NCI-H187 (cell line): Measurements from ENCODE around the gene HDAC9.
A peak's percentile ranks its signal among the peaks of the same experiment; 100 is the strongest.

Experiments
- DNase-seq, 2 experiments: peaks; one replicate each; lab custom pipeline; 2025; lab: John Stamatoyannopoulos, UW

Gene HDAC9

DNA sequence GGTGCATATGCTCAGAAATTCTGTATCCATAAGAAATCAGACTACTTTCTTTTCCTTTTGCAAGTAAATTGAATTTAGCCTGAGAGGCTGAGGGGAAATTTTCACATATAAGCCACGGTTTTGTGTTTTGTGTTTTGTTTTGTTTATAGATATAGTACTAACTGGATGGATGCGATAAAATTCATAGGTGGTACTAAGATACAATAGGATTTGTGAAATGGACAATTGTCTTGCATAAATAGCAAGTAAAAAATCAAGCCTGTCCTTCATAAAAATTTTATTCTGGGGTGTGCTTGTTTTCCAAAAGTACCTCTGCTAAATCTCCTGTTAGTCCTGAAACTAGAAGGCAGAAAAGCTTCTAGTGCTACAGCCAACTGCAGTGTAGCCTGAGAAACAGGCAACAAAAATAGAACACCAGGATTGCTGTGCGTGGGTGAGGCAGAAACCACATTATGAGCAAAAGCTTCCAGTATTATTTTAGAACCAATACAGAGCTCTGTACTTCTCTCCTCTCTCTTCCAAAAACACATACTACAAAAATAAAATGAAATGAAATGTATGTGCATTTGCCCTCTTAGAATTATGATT lies 634 bp upstream of the HDAC9 start:
- peak in 1 of 2 experiments; percentile 87 for DNase-seq

GRCh38 chr7:18496341-18496700 lies 772 bp downstream of the HDAC9 start:
- no peak for DNase-seq

DNA sequence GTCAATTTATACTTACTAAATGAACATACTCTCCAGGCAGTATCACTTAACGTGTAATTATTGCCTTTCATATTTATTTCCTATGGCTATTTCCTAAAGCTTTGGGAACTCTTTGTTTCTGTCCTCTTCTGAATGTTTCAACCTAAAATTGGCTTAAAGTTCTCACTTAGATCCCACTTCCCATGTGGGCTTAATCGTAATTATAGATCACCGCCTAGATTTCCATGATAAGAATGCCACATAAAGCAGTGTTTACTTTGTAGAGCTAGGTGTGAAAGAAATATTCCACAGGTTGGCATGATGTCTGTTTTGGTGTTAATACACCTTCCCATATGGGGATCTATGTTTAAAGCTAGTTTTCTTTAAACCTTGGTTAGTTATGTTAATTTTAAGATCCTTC lies 1.5 kb downstream of the HDAC9 start:
- DNase-seq: no peak

DNA sequence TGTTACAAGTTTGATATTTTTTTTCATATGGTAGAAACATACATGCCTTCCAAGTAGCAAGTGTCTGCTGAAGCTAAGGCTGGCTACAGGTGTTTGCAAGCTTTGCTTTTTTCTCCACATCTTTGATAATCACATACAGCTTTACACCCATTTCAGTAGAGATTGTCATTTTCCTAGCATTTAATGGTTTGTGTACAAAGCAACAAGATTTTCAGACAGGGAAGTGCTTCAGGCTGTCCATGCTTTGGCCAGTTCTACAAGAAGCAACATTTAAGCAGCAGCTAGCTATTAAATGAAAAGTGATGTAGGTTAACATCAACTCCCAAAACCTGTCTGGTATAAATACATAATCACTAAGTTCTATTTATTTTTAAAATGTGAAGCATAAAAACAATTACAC lies 2.3 kb downstream of the HDAC9 start:
- no peak for DNase-seq

DNA sequence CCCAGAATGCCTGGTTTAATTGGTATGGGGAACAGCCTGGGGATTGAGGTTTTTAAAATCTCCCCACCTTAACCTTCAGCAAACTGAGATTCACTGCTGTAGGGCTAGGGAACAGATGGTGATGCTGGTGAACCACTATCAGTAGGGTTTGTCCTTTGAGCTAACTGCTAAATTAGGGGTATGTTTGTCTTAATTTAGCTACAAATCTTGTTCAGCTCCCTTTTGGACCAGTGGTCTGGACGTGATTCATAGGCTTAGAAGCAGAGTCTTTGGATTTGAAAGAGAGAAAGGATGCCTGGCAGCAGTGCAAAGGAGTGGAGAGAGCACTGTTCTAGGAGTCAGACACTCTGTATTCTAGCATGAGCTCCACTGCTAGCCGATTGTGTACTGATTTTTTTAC lies 2.8 kb downstream of the HDAC9 start:
- DNase-seq: no peak

GRCh38 chr7:18499407-18500177 lies 4.0 kb downstream of the HDAC9 start:
- DNase-seq: no peak

GRCh38 chr7:18503126-18503866 lies 7.7 kb downstream of the HDAC9 start:
- DNase-seq: no peak

GRCh38 chr7:18504965-18505364 lies 9.4 kb downstream of the HDAC9 start:
- no peak for DNase-seq

DNA sequence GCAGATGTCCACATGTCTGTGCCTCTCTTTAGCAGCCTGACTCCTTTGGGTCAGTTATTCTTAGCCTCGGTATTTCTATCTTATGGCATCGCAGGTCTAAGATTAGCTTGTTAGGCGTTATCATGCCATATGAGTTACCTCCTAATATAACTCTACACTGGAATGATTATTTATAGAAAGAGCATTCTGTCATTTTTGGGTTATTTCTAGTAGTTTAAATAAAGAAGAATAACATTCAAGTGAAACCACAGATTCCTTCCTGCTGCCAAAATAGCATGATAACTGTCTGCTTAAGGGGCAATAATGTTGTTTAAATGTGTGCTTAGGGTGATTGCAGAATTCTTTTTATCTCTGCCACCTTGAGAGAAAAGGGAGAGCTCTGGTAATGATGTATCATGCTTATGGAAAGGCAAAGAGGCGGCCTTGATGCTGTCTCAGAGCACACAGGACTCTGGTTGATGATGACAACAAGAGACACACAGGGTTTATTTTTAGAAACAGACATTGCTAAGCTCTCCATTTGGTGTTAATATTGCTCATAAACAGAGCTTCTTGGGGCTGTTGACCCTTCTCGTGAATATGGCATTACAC lies 10.4 kb downstream of the HDAC9 start:
- DNase-seq: no peak

DNA sequence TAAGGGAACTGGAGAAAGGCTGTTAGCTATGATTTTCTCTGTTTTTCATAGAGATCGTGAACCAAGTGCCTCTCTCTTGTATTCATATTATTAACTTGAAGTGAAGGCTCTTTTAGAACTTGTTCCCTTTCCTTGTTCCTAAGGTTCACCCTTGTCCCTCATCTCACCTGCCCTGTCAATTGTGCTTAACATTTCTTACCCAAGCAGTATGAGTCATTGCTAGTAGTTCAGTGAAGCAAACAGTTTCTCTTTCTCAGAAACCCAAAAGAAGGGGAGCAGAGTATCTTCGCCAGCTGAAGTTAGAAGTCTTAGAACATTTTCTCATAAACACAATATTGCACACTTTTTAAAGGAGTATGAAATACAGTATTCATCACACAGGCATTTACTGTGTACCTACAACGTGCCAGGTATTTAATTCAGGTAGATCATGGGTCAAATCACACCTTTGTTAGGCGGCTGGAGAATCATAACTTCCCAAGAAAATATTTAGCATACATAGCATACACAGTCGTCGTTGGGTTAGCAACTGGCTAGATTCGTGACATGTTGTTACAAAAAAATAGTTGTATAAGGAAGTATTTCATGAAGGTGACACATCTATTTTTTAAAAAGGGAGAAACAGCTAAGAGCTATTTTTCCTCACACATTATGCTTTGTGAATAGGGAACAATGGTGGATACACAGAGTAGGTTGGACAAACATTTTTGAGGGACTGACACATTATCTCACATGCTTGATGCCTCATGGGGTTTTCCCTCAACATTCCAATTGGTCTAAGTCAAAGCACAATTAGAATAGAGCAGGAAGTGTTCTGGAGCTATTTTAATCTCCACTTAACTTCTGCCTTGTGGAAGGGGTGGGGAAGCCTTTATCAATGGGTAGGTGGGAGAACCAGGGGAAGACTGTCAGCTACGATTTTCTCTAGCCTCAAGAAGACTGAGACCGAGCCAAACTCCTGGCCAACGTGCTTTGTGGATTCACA lies 13.2 kb downstream of the HDAC9 start:
- DNase-seq: no peak

DNA sequence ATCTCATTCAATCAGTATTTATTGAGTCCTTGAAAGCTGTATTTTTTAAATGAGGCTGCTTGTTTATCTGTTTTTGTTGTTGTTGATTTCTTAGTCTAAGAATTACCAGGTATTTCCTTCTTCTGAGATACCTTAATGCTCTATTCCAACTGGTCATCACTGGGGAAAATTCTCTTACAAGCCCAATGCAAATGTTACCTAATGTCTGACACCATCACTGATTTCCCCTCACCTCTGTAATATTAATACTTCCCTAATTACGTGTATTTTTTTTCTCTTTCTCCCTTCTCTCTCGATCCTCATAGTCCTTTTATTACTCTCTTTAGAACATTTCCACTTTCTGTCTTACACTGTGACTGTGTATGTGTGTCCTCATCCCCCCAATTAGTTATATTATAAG lies 13.9 kb downstream of the HDAC9 start:
- DNase-seq: no peak

DNA sequence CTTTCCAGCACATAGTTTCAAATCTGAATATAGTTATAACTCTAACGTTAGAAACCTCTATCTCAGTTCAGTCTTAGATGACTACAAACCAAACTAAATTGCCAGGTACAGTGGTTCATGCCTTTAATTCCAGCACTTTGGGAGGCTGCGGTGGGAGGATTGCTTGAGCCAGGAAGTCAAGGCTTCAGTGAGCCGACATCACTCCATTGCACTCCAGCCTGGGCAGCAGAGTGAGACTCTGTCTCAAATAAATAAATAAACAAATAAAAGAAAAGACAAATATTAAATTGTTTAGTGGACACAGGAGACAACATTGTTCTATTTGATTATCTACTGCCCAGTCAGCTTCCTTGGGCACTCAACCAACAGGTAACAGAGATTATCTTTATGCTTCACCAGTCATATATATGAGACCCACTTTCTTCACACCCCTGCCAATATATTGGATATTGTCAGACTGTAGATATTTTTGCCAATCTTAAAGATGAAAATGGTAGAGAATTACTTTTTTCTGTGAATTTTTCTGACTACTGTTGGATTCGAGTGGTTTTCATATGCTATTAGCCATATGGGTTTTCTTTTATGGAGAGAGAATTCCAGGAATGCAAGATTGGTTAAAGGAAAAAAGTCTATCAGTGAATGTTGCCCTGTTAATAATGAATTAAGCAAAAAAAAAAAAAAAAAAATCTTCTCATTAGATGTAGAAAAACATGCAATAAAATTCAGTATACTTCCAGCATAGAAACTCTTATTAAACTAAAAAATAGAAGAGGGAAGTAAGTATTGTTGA lies 16.0 kb downstream of the HDAC9 start:
- no peak for DNase-seq

DNA sequence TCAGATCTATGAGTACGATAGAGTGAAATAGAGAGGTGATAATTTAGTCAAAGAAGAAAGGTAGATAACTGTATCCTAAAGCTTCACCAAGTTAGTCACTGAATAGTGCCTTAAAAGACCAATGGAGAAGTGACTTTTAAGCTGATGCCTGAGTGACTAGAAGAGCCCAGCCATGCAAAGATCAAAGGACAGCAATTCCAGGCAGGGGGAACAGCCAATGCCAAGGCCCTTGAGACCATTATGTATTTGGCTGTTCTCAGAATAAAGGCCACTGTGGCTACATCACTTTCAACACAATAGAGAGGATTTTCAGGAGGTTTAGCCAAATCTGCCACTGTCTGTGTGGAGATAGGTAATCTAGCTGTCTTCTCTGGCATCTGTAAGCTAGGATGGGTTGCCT lies 17.8 kb downstream of the HDAC9 start:
- DNase-seq: no peak

GRCh38 chr7:18515067-18515466 lies 19.5 kb downstream of the HDAC9 start:
- no peak for DNase-seq

DNA sequence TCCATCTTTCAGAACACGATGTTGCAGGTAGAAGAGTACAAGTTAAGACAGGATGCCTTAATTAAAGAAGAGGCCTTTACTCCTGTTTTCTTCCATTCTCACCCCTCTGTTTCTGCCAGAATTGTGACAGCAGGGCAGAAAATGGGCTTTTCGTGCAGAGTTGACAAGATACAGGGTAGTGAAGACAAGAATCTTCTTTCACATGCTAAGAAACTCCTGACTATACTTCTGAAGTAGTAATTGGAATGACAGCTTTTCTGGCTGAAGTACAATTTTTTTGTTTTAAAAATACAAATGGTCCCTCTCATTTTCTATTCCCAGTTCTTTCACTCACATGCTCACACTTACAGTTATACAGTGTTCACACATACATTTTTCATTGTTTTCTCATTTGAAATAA lies 22.1 kb downstream of the HDAC9 start:
- no peak for DNase-seq

- DNase-seq: no peak
Measured at GRCh38 chr7:18518555-18518954, 23.0 kb downstream of the HDAC9 start.

DNA sequence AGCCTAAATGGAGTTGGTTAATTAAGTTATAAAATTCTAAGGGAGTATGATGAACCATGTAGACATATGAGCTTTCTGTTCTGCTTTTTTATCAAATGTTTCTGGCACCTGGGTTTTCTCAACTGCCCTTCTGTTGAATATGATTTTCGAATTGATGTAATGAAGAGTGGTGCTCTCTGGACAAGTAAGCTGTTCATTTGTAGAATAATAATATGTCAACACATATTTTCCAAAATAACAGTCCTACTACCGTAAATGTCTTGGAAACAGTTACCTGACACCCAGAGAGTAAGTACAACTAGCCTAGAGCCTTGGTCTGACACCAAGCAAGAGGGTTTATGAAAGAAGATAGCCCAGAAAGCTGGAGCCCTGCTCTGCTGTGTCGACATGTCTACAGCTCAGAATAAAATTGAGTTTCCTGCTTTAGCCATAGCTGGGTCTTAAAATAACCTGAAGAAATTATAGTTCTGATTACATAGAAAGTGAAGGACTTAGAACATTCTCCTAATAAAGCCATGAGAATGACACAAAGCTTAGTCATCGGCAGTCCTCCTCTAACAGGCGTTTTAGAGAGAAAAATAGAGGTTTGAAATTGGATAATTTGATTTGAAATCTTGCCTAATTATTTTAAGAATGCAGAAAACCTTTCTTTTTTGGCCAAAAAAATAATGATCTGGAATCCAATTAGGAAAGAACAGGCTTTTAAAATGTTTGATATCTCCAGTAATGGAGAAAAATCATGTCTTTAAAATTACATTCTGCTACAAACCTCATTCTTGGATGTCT lies 25.1 kb downstream of the HDAC9 start:
- DNase-seq: no peak

GRCh38 chr7:18521236-18521589 lies 25.7 kb downstream of the HDAC9 start:
- no peak for DNase-seq

DNA sequence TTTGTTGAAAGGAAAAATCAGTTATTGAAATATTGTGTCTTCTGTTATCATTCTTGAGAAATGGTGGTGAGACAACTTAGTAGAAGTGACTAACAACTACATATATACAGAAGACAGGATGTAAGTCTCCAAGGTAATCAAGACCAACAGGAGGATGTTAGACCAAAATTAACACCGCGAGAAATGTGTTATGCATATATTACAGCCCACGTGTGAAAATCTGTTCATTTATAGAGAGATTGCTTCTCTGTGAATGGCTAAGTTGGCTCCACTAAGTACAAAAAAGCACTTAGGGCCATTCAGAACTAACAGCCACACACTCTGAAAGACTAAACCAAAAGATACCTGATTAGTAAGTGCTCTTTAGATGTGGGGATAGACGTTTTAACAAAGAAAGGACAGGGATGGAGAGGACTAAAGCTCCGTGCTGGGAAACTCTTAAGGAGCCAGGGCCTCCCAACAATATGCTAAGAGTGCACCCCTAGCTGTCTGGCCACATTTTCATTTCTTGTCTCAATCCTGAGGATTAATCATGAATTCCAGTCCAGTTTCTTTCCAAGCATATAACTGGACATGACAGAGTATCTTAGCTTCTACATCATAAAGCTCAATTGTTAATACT lies 26.5 kb downstream of the HDAC9 start:
- DNase-seq: peak; percentile 34 to 58

DNA sequence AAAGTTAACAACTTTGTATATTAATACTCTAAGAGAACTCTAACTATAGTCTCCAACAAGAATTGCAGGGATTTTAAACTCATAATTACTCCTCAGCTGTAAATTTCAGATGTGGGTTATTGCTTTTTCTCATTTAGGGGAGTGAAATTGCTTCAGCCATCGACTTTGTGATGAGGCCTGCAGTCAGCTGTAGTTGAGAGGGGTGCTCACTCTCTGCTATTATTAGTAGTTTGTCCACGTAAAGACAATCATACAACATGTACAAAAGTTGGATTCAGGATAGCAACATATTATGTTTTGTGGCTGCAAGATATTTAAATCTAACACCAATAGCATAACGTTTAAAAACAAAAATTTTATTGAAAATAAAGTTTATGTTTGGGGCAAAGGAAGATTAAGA lies 28.7 kb downstream of the HDAC9 start:
- DNase-seq: no peak
